GM12878 (cell line): ENCODE measurements around the gene CHCHD1.

Experiments used
- CTCF ChIP-seq, 3 experiments: IDR thresholded peaks in 2 of 3; conservative IDR thresholded peaks in 1 of 3; 2 replicates each; pipeline ENCODE4 v1.5.1; 2011; ENCODE audit warnings: low read depth in 3 of 3, low read length in 3 of 3, mild to moderate bottlenecking in 3 of 3, control low read depth in 2 of 3, moderate library complexity in 2 of 3, inconsistent platforms in 1 of 3, mixed read lengths in 1 of 3; ENCODE audit not compliant: control insufficient read depth in 2 of 3, insufficient read depth in 1 of 3; ENCODE audit errors: extremely low read depth in 1 of 3
- E2F8 ChIP-seq: fragments of 450-650 bp; IDR thresholded peaks from 2 replicates; pipeline ENCODE4 v1.6.1; 2018; ENCODE audit warnings: mild to moderate bottlenecking, low read depth, moderate library complexity; ENCODE audit not compliant: partially characterized antibody
- FOXM1 ChIP-seq: IDR thresholded peaks from 2 replicates; pipeline ENCODE4 v1.6.1; 2012; ENCODE audit warnings: low read depth, mild to moderate bottlenecking, inconsistent platforms, low read length, moderate library complexity
- REST ChIP-seq: IDR thresholded peaks from 2 replicates; pipeline ENCODE4 v1.6.1; 2012; ENCODE audit warnings: mild to moderate bottlenecking, low read depth, low read length
- TCF7 ChIP-seq: IDR thresholded peaks from 2 replicates; pipeline ENCODE4 v1.6.1; 2014; ENCODE audit warnings: antibody characterized with exemption, borderline replicate concordance

- TF ChIP-seq CTCF (IDR thresholded peaks at IDR 0.05 in 2 of 3, conservative IDR thresholded peaks at IDR 0.05 in 1 of 3; ENCODE audit: control insufficient read depth in 2 of 3, extremely low read depth in 1 of 3, insufficient read depth in 1 of 3, low read depth in 3 of 3, low read length in 3 of 3), result no peak
- TF ChIP-seq REST, result no peak
- no peak for TF ChIP-seq TCF7
- TF ChIP-seq E2F8, result no peak
- no peak for TF ChIP-seq FOXM1
These were observed 882 bp upstream of the CHCHD1 start for GRCh38 chr10:73780966-73781365.
